HL-60 (cell line): Measurements from ENCODE around the gene ATP11A.

ENCODE experiments used
- DNase-seq, 2 experiments: peaks; one replicate each; pipeline ENCODE4 v3.0.0-alpha.2; 2010 to 2020; ENCODE audit warnings: low read depth in 1 of 2, low spot score in 1 of 2
- H3K27ac ChIP-seq: fragments of 250-450 bp; sonication (Bioruptor Pico); replicated peaks from 2 replicates; pipeline ENCODE4 v1.5.1; 2020; ENCODE audit warnings: mild to moderate bottlenecking, moderate library complexity
- H3K27me3 ChIP-seq: fragments of 250-450 bp; sonication (Bioruptor Pico); 2 replicates; pipeline ENCODE4 v1.5.1; 2021; ENCODE audit warnings: mild to moderate bottlenecking, moderate library complexity; ENCODE audit not compliant: insufficient read depth, poor library complexity, severe bottlenecking
- H3K4me3 ChIP-seq: replicated peaks from 2 replicates; pipeline ENCODE4 v1.5.1; 2011; ENCODE audit warnings: mild to moderate bottlenecking, control low read depth, low read length; ENCODE audit not compliant: insufficient read depth
- CTCF ChIP-seq: IDR thresholded peaks from one replicate; pipeline ENCODE4 v1.5.1; 2011; ENCODE audit warnings: low read length, control low read depth, inconsistent platforms; ENCODE audit not compliant: insufficient read depth
- GABPA ChIP-seq: IDR thresholded peaks from 2 replicates; pipeline ENCODE4 v1.6.1; 2012; ENCODE audit warnings: low read depth
- POLR2AphosphoS5 ChIP-seq: IDR thresholded peaks from 2 replicates; pipeline ENCODE4 v1.6.1; 2012; ENCODE audit warnings: low read depth
- REST ChIP-seq: IDR thresholded peaks from 2 replicates; pipeline ENCODE4 v1.6.1; 2012; ENCODE audit warnings: low read depth; ENCODE audit not compliant: insufficient replicate concordance
- SPI1 ChIP-seq: IDR thresholded peaks from 2 replicates; pipeline ENCODE4 v1.6.1; 2012; ENCODE audit warnings: low read depth, mild to moderate bottlenecking, borderline replicate concordance

Gene ATP11A

DNA sequence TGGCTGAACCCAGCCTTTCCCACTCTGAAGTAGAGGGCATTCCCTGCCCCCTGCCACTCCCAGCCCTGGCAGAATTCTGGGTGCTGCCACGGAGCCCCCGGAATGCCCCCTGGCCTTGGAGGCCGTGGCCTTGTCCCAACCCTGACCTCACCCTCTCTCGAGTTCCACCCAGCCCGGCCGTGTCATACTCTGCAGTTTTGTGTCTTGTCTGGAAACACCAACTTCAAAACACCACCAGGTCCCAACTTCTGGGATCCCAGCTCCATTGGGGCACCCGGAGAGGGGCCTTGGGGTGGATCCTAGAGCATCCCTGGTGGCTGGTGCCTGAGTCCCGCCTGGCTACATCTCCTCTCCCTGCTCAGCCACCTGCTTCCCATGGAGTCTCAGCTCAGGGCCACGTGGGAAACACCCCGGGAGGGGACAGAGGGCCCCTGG lies 197.7 kb downstream of the ATP11A start:
- H3K4me3 ChIP-seq, result no peak overlapping the region
- no peak overlapping the region for H3K27ac ChIP-seq
- peaks cover 11% of the 10 kb centered on the region for H3K27me3 ChIP-seq
- TF ChIP-seq SPI1, result no peak
- peak; percentile 35; the same call in 1 of the 2 replicates for TF ChIP-seq POLR2AphosphoS5
- DNase-seq, result no peak

GRCh38 chr13:112888238-112889111 lies 198.6 kb downstream of the ATP11A start:
- no peak for DNase-seq
- no peak for TF ChIP-seq POLR2AphosphoS5
- no peak for TF ChIP-seq GABPA
- no peak for TF ChIP-seq CTCF
- no peak for TF ChIP-seq SPI1
- no peak for TF ChIP-seq REST
- Histone ChIP-seq H3K4me3 (no peak overlapping the region), H3K27ac (no peak overlapping the region), H3K27me3 (peaks cover 12% of the 10 kb centered on the region)

DNA sequence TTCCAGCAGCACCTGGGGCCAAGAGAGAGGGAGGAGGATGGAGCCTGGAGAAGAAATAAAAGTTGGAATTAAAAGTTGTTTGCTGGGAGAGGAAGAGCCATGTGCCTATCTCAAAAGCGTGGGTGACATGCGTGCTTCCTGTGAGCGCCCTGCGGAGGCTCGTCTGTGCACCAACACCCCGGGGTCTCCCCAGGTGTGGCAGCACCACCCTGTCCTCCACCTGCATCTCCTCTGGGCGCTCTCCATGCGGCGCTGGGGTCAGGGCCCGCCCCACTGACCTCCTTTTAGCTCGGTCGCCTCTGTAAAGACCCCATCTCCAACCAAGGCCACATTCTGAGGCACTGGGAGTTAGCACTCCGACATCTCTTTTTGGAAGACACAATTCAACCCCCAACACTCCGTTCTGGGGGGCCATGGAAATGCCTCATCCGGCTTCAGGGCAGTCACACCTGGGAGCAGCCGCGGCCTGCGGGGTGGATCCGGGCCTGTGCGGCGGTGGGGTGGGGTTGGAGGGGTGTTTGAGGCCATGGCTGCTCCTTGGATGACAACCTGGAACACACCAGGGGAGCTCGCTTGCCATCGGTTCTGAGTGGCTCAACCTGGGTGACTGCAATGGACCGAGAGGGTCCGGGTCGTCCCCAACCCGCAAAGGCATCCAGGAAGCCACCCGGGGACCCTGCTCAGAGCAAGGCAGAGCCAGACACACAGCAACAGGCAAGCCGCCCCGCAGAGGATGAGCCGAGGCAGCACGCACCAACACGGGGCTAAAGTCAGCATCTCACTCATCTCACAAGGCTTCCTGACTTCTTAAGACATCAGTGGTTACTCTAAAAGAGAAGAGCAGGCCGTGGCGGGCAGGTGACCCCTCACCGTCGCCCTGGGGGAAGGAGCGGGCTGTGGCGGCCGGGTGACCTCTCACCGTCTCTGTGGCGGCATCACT lies 199.8 kb downstream of the ATP11A start:
- TF ChIP-seq REST (no peak), SPI1 (no peak), GABPA (no peak), POLR2AphosphoS5 (no peak), CTCF (no peak)
- Histone ChIP-seq H3K27me3 (peaks cover 15% of the 10 kb centered on the region), H3K27ac (no peak overlapping the region), H3K4me3 (no peak overlapping the region)
- no peak for DNase-seq
